A549 (cell line): ENCODE results near the gene PAGE1. TPM values are rescaled to one million over a fixed set of nuclear protein-coding genes. Genes with fewer than 3 reads are reported as not detected.
"Not testable (repeated sequence)": the region's sequence is repeated elsewhere in the genome, so short reads cannot be mapped to it uniquely, and the experiment has no call there.

Experiments used
- ATAC-seq, 2 experiments: fragments of 200-7000 bp in 1 of 2; fragments of >200 bp in 1 of 2; cut with Nextera tagmentation in 1 of 2; cut with Tn5 transposase in 1 of 2; 3 replicates each; pipeline versions ENCODE4 v1.8.0 to v1.9.1; 2018 to 2020; ENCODE audit warnings: mild to moderate bottlenecking in 1 of 2, moderate library complexity in 1 of 2
- CTCF ChIA-PET: fragments of 300-600 bp; sonication (Branson Sonifier 250); formaldehyde crosslinking; extraction: SDS; loops from one replicate; lab custom pipeline; 2021; ENCODE audit warnings: antibody characterized with exemption, inconsistent platforms; lab: Yijun Ruan, JAX
- POLR2A ChIA-PET: fragments of 350-600 bp; formaldehyde crosslinking; extraction: SDS; loops from one replicate; lab custom pipeline; 2021; ENCODE audit warnings: antibody characterized with exemption, inconsistent platforms; lab: Yijun Ruan, JAX
- DNase-seq, 2 experiments: peaks; one replicate each; pipeline versions ENCODE4 v3.0.0 to v3.0.0-alpha.2; 2011 to 2016; ENCODE audit warnings: low read depth in 1 of 2, low spot score in 1 of 2
- FAIRE-seq: peaks from 2 replicates; lab custom pipeline; 2011; peaks lifted over from hg19 to GRCh38; lab: Jason Lieb, UNC
- H3K27ac ChIP-seq, 2 experiments: fragments of >200 bp; sonication (Bioruptor Twin); formaldehyde crosslinking; 3 replicates each; pipeline ENCODE4 v1.5.1; 2016 to 2017
- H3K4me1 ChIP-seq: fragments of >200 bp; sonication (Bioruptor Twin); formaldehyde crosslinking; 3 replicates; pipeline ENCODE4 v1.6.1; 2016
- H3K4me2 ChIP-seq: fragments of >200 bp; sonication (Bioruptor Twin); formaldehyde crosslinking; 3 replicates; pipeline ENCODE4 v1.6.1; 2016
- H3K4me3 ChIP-seq: fragments of >200 bp; sonication (Bioruptor Twin); formaldehyde crosslinking; 3 replicates; pipeline ENCODE4 v1.5.1; 2016
- H3K9me3 ChIP-seq: fragments of >200 bp; sonication (Bioruptor Twin); formaldehyde crosslinking; 3 replicates; pipeline ENCODE4 v1.6.1; 2016
- ATOH8 ChIP-seq: fragments of 250-450 bp; sonication (Bioruptor Pico); IDR thresholded peaks from 2 replicates; pipeline ENCODE4 v1.5.0; 2020; ENCODE audit warnings: low read depth, mild to moderate bottlenecking, moderate library complexity
- BCL3 ChIP-seq: fragments of >200 bp; sonication (Bioruptor Twin); formaldehyde crosslinking; IDR thresholded peaks from 3 replicates; pipeline ENCODE4 v1.6.1; 2016
- CBX2 ChIP-seq: fragments of 200-600 bp; sonication (generic); IDR thresholded peaks from 2 replicates; pipeline ENCODE4 v1.6.1; 2016; ENCODE audit warnings: low read depth, mild to moderate bottlenecking, borderline replicate concordance
- E2F6 ChIP-seq: IDR thresholded peaks from 2 replicates; pipeline ENCODE4 v1.6.1; 2012; ENCODE audit warnings: low read depth, borderline replicate concordance
- ELK1 ChIP-seq: fragments of 150-350 bp; IDR thresholded peaks from 2 replicates; pipeline ENCODE4 v1.6.1; 2014; ENCODE audit warnings: low read depth, mild to moderate bottlenecking, low read length
- EP300 ChIP-seq, 2 experiments: fragments of >200 bp; sonication (Bioruptor Twin); formaldehyde crosslinking; IDR thresholded peaks; 2 replicates in 1 of 2; 3 replicates in 1 of 2; pipeline ENCODE4 v1.6.1; 2016 to 2017
- ESRRA ChIP-seq: fragments of 150-350 bp; IDR thresholded peaks from 2 replicates; pipeline ENCODE4 v1.6.1; 2014; ENCODE audit warnings: mild to moderate bottlenecking, low read length, borderline replicate concordance
- FOSB ChIP-seq: fragments of 250-450 bp; sonication (Bioruptor Pico); IDR thresholded peaks from 2 replicates; pipeline ENCODE4 v1.5.0; 2020; ENCODE audit warnings: mild to moderate bottlenecking, moderate library complexity
- HES2 ChIP-seq: fragments of >200 bp; sonication (Bioruptor Twin); formaldehyde crosslinking; IDR thresholded peaks from 2 replicates; pipeline ENCODE4 v1.6.1; 2016
- HMGXB4 ChIP-seq: fragments of 250-450 bp; sonication (Bioruptor Pico); IDR thresholded peaks from 2 replicates; pipeline ENCODE4 v1.5.0; 2021; ENCODE audit warnings: mild to moderate bottlenecking, moderate library complexity, borderline replicate concordance
- JUNB ChIP-seq: fragments of >200 bp; sonication (Bioruptor Twin); formaldehyde crosslinking; IDR thresholded peaks from 2 replicates; pipeline ENCODE4 v1.6.1; 2016
- MAZ ChIP-seq: fragments of 150-350 bp; IDR thresholded peaks from 2 replicates; pipeline ENCODE4 v1.6.1; 2014; ENCODE audit warnings: antibody characterized with exemption, low read depth, low read length, borderline replicate concordance
- TP53 ChIP-seq: fragments of 250-450 bp; sonication (Bioruptor Pico); IDR thresholded peaks from 2 replicates; pipeline ENCODE4 v1.5.0; 2021; ENCODE audit warnings: mild to moderate bottlenecking, moderate library complexity
- ZC3H11A ChIP-seq: fragments of 450-650 bp; IDR thresholded peaks from 2 replicates; pipeline ENCODE4 v1.6.1; 2014; ENCODE audit warnings: antibody characterized with exemption, mild to moderate bottlenecking
- ZNF302 ChIP-seq: fragments of 250-450 bp; sonication (Bioruptor Pico); IDR thresholded peaks from 2 replicates; pipeline ENCODE4 v1.9.0; 2021; ENCODE audit warnings: inconsistent platforms, mild to moderate bottlenecking, moderate library complexity
- WGBS: methylation state at CpG from one replicate; pipeline ENCODE4 v1.1.6; 2017; ENCODE audit errors: missing lambda C conversion rate; 5-methylcytosine and 5-hydroxymethylcytosine counted together
- polyA minus RNA-seq: library from RNA; depleted of rRNA, polyadenylated mRNA; stranded (reverse); fragments of >200 nt; gene quantifications from 2 replicates; pipeline ENCODE4 v1.2.3, GENCODE V29; 2011; rRNA and poly(A)+ RNA removed
- polyA plus RNA-seq, 4 experiments: library from polyadenylated mRNA; depleted of rRNA in 3 of 4; stranded (reverse); fragments of >200 nt; fragmentation: RNase III in 1 of 4; extraction: RNeasy Plus Mini Kit Qiagen cat#74134 plus additional on column Dnase treatment in 1 of 4; gene quantifications; 2 replicates in 3 of 4; 3 replicates in 1 of 4; pipeline ENCODE4 v1.2.3, GENCODE V29; 2011 to 2017

PAGE1 gene
- polyA plus RNA-seq (2011; rRNA removed) (0.17 and 0.26 TPM in 2 replicates), polyA plus RNA-seq (2017; fragmentation: RNase III; extraction: RNeasy Plus Mini Kit Qiagen cat#74134 plus additional on column Dnase treatment) (0.16 TPM in 1 of 3 replicates, not detected in the others), polyA minus RNA-seq (not detected in 2 replicates)
- polyA plus RNA-seq (2012; cell fraction: cytosol; rRNA removed): 0.21 and 0.27 TPM in 2 replicates
- 0.08 TPM in 1 of 2 replicates, not detected in the other for polyA plus RNA-seq (2012; cell fraction: nucleus; rRNA removed)

- H3K4me3 ChIP-seq: no peak within 1 kb of the TSS
- no peak within 1 kb of the TSS for H3K4me2 ChIP-seq
- WGBS: 38% methylated on average over 30 of the region's 38 CpGs
- H3K9me3 ChIP-seq: no peaks in the 10 kb centered on the region
- no peak for TF ChIP-seq BCL3
- TF ChIP-seq TP53: no peak
- FAIRE-seq (no peak), DNase-seq (no peak), ATAC-seq (no peak)
- CTCF ChIA-PET: no interaction called here
- POLR2A ChIA-PET: no interaction called here
- H3K27ac ChIP-seq: no peak within 1 kb of the TSS
- H3K4me1 ChIP-seq: no peaks in the 10 kb centered on the region
Observed at GRCh38 chrX:49695276-49696180, at the start of gene PAGE1. TSS of gene PAGE1 (minus strand) at chrX:49695984. CDS start at chrX:49694770, 1,214 bp downstream.

- DNase-seq, CTCF ChIA-PET, H3K4me2 ChIP-seq, ATAC-seq, H3K27ac ChIP-seq, POLR2A ChIA-PET, H3K4me3 ChIP-seq, H3K9me3 ChIP-seq, FAIRE-seq, H3K4me1 ChIP-seq: not testable (repeated sequence)
- 6% methylated on average over 1 of the region's 1 CpG for WGBS
- peak; percentile 74 for TF ChIP-seq ZC3H11A
Observed at GRCh38 chrX:49741501-49741900, 45.7 kb upstream of the PAGE1 start.

- ChIA-PET CTCF (no interaction called here), POLR2A (no interaction called here)
- FAIRE-seq (no peak), DNase-seq (no peak), ATAC-seq (no peak)
- no peaks in the 10 kb centered on the region for H3K4me1 ChIP-seq
- no peak overlapping the region for H3K4me3 ChIP-seq
- 47% methylated on average over 3 of the region's 9 CpGs for WGBS
- no peak overlapping the region for H3K27ac ChIP-seq
- no peak overlapping the region for H3K4me2 ChIP-seq
- H3K9me3 ChIP-seq: no peaks in the 10 kb centered on the region
- no peak for TF ChIP-seq BCL3
- no peak for TF ChIP-seq TP53
- TF ChIP-seq E2F6: no peak
- TF ChIP-seq EP300 (IDR thresholded peaks at IDR 0.05): no peak
- no peak for TF ChIP-seq HES2
- TF ChIP-seq ELK1: no peak
- TF ChIP-seq JUNB: no peak
- no peak for TF ChIP-seq MAZ
- TF ChIP-seq FOSB (CRISPR knock-in tag): no peak
- TF ChIP-seq ESRRA: no peak
- TF ChIP-seq ATOH8 (CRISPR knock-in tag): no peak
- TF ChIP-seq ZNF302 (CRISPR knock-in tag): no peak
- no peak for TF ChIP-seq HMGXB4
- no peak for TF ChIP-seq CBX2
- TF ChIP-seq, all 56 proteins: peak for 0
Observed at GRCh38 chrX:49727847-49728246, 32.1 kb upstream of the PAGE1 start.
